ENCODE data around the gene NOX3. TPM values are rescaled to one million over a fixed set of nuclear protein-coding genes. Genes with fewer than 3 reads are reported as not detected.

Gene NOX3
- total RNA-seq, 1 experiment from 2014 or later, result not detected

DNA sequence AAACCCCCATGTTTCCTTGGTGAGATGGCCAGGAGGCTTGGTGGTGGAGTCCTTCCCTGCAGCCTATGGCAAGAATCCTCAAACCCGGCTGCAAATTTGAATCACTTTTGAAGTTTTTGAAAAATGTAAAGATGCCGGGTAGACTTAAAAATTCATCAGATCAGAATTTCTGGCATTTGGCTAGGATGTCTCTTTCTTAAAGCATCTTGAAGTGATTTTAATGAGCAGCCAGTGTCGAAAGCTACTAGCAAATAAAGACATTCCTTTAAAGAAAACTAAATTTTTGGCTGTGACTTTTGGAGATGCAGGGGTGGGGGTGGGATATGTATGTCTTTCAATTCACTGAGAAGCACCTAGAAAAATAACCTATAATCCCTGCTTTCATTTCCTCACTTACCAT lies 25.6 kb upstream of the NOX3 start:
- H2BK120ac ChIP-seq (ENCODE audit: low read depth, low read length, poor library complexity, severe bottlenecking), result no peak overlapping the region
- H3K9me3 Mint-ChIP-seq, result no peaks in the 10 kb centered on the region
- no peaks in the 10 kb centered on the region for H3K79me1 ChIP-seq (ENCODE audit: insufficient read depth, low read depth, low read length, poor library complexity, severe bottlenecking)
- H3K9ac ChIP-seq (ENCODE audit: extremely low read depth, insufficient read length, low read length), result no peak overlapping the region
- DNase-seq, result no peak
- no peak overlapping the region for H2AK5ac ChIP-seq (ENCODE audit: insufficient read length, low read length)
- H3K4me1 ChIP-seq (ENCODE audit: insufficient read depth, low read length), result no peaks in the 10 kb centered on the region
- no peak overlapping the region for H2BK5ac ChIP-seq (ENCODE audit: insufficient read length, low read length)
- no peaks in the 10 kb centered on the region for H3K79me2 ChIP-seq (ENCODE audit: insufficient read depth, low read length)
- no peaks in the 10 kb centered on the region for H3K9me3 ChIP-seq (ENCODE audit: control insufficient read depth, low read depth, low read length)
- H3K27me3 Mint-ChIP-seq (ENCODE audit: low read depth), result no peaks in the 10 kb centered on the region
- H3K36me3 Mint-ChIP-seq (ENCODE audit: insufficient read depth in 1 of 3, low read depth in 3 of 3), result no peaks in the 10 kb centered on the region
- H3K14ac ChIP-seq (ENCODE audit: insufficient read depth, low read length), result no peak overlapping the region
- H3K27me3 ChIP-seq (ENCODE audit: insufficient read depth, low read length), result no peaks in the 10 kb centered on the region
- H2AFZ ChIP-seq (ENCODE audit: low read length), result no peak overlapping the region
- TF ChIP-seq, protein P1, sequence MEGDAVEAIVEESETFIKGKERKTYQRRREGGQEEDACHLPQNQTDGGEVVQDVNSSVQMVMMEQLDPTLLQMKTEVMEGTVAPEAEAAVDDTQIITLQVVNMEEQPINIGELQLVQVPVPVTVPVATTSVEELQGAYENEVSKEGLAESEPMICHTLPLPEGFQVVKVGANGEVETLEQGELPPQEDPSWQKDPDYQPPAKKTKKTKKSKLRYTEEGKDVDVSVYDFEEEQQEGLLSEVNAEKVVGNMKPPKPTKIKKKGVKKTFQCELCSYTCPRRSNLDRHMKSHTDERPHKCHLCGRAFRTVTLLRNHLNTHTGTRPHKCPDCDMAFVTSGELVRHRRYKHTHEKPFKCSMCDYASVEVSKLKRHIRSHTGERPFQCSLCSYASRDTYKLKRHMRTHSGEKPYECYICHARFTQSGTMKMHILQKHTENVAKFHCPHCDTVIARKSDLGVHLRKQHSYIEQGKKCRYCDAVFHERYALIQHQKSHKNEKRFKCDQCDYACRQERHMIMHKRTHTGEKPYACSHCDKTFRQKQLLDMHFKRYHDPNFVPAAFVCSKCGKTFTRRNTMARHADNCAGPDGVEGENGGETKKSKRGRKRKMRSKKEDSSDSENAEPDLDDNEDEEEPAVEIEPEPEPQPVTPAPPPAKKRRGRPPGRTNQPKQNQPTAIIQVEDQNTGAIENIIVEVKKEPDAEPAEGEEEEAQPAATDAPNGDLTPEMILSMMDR (conservative IDR thresholded peaks at IDR 0.05), result no peak
- H4K8ac ChIP-seq (replicated peaks; ENCODE audit: insufficient read length, low read depth, low read length), result no peak overlapping the region
- H4K5ac ChIP-seq (ENCODE audit: insufficient read length, low read depth, low read length), result no peak overlapping the region
- H3K56ac ChIP-seq (ENCODE audit: insufficient read length, low read depth, low read length), result no peak overlapping the region
- H3K23ac ChIP-seq (ENCODE audit: insufficient read length, low read depth, low read length), result no peak overlapping the region
- no peak overlapping the region for H3K4ac ChIP-seq (ENCODE audit: low read depth, low read length)
- H2BK15ac ChIP-seq (ENCODE audit: low read depth, low read length), result no peak overlapping the region
- WGBS (ENCODE audit: extremely low coverage, insufficient read length, low lambda C conversion rate), result no CpG with 5 or more reads among the region's 3 CpGs
- H3K23me2 ChIP-seq (ENCODE audit: insufficient read length, low read depth, low read length, poor library complexity, severe bottlenecking), result no peaks in the 10 kb centered on the region
- no peak overlapping the region for H3K18ac ChIP-seq (ENCODE audit: insufficient read length, low read depth, low read length)
- H4K91ac ChIP-seq (ENCODE audit: insufficient read length, low read depth, low read length), result no peak overlapping the region
- H3K27ac ChIP-seq (ENCODE audit: insufficient read length, low read depth, low read length), result no peak overlapping the region
- no peaks in the 10 kb centered on the region for H3K4me1 Mint-ChIP-seq
- H3T11ph ChIP-seq (ENCODE audit: low read length), result no peak overlapping the region
- no peak overlapping the region for H3K4me2 ChIP-seq (ENCODE audit: insufficient read depth, insufficient read length, low read length)
- no peak overlapping the region for H3K27ac Mint-ChIP-seq
- no peak overlapping the region for H2BK20ac ChIP-seq (ENCODE audit: low read depth, low read length, poor library complexity, severe bottlenecking)
- H3K4me3 Mint-ChIP-seq, result no peak overlapping the region
- no peak overlapping the region for H2BK12ac ChIP-seq (ENCODE audit: insufficient read length, low read depth, low read length)
- H4K20me1 ChIP-seq (ENCODE audit: control insufficient read depth, insufficient read depth, insufficient read length), result no peaks in the 10 kb centered on the region
